ENCODE measurements around the gene LAMA2. TPM values are rescaled to one million over a fixed set of nuclear protein-coding genes. Genes with fewer than 3 reads are reported as not detected.
A peak's percentile ranks its signal among the peaks of the same experiment; 100 is the strongest.

The LAMA2 gene
- total RNA-seq, 1 donor from 2014 or later: 1.8 TPM

DNA sequence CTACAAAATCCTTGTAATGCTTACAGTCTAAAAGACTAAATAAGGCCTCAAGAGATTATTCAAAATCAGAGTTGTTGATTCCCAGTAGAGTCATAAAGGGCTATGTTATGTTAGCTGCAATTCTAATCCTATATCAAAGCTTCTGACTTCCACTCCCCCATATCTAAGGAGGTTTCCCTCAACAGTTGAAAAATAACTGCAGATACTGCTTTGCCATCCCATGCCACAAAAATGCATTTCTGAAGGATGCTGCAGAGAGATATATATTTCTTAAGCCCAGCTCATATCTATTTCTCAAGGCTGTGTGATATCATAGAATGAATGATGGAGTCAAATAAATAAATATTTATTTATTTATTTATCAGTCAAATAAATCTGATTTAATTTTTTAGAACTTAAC, 332.3 kb downstream of the LAMA2 start:
- H3K79me2 ChIP-seq (ENCODE audit: insufficient read depth, low read length): no peaks in the 10 kb centered on the region
- Mint-ChIP-seq H3K36me3 (ENCODE audit: low read depth, unreplicated experiment) (no peaks in the 10 kb centered on the region), H3K4me1 (ENCODE audit: low read depth, unreplicated experiment) (peaks cover 3% of the 10 kb centered on the region), H3K27me3 (ENCODE audit: low read depth, unreplicated experiment) (no peaks in the 10 kb centered on the region), H3K4me3 (ENCODE audit: unreplicated experiment) (no peak overlapping the region), H3K27ac (ENCODE audit: unreplicated experiment) (no peak overlapping the region), H3K9me3 (ENCODE audit: unreplicated experiment) (no peaks in the 10 kb centered on the region)
- no peak for DNase-seq (ENCODE audit: low read depth)
- no peaks in the 10 kb centered on the region for H4K20me1 ChIP-seq (ENCODE audit: insufficient read depth, low read length)
- H3K9ac ChIP-seq (ENCODE audit: low read length): no peak overlapping the region
- no peak overlapping the region for H3K4me2 ChIP-seq (ENCODE audit: low read length)
- no peak overlapping the region for H3K4me3 ChIP-seq (ENCODE audit: insufficient read depth, low read depth, low read length)
- FAIRE-seq: no peak
- no peaks in the 10 kb centered on the region for H3K9me3 ChIP-seq (ENCODE audit: insufficient read depth, low read depth, low read length)
- no peaks in the 10 kb centered on the region for H3K36me3 ChIP-seq (ENCODE audit: insufficient read depth, low read length)
- H3K27ac ChIP-seq (ENCODE audit: low read depth, low read length): no peak overlapping the region
- no peaks in the 10 kb centered on the region for H3K27me3 ChIP-seq (ENCODE audit: insufficient read depth, low read length)
- no peaks in the 10 kb centered on the region for H3K4me1 ChIP-seq (ENCODE audit: insufficient read depth, low read length)
- H2AFZ ChIP-seq (ENCODE audit: low read depth, low read length): no peak overlapping the region
- TF ChIP-seq, protein P1, sequence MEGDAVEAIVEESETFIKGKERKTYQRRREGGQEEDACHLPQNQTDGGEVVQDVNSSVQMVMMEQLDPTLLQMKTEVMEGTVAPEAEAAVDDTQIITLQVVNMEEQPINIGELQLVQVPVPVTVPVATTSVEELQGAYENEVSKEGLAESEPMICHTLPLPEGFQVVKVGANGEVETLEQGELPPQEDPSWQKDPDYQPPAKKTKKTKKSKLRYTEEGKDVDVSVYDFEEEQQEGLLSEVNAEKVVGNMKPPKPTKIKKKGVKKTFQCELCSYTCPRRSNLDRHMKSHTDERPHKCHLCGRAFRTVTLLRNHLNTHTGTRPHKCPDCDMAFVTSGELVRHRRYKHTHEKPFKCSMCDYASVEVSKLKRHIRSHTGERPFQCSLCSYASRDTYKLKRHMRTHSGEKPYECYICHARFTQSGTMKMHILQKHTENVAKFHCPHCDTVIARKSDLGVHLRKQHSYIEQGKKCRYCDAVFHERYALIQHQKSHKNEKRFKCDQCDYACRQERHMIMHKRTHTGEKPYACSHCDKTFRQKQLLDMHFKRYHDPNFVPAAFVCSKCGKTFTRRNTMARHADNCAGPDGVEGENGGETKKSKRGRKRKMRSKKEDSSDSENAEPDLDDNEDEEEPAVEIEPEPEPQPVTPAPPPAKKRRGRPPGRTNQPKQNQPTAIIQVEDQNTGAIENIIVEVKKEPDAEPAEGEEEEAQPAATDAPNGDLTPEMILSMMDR (IDR thresholded peaks at IDR 0.05; ENCODE audit: insufficient read depth, low read depth, low read length): no peak
- no peak for TF ChIP-seq EZH2 (IDR thresholded peaks at IDR 0.05; ENCODE audit: insufficient read depth, low read length)

DNA sequence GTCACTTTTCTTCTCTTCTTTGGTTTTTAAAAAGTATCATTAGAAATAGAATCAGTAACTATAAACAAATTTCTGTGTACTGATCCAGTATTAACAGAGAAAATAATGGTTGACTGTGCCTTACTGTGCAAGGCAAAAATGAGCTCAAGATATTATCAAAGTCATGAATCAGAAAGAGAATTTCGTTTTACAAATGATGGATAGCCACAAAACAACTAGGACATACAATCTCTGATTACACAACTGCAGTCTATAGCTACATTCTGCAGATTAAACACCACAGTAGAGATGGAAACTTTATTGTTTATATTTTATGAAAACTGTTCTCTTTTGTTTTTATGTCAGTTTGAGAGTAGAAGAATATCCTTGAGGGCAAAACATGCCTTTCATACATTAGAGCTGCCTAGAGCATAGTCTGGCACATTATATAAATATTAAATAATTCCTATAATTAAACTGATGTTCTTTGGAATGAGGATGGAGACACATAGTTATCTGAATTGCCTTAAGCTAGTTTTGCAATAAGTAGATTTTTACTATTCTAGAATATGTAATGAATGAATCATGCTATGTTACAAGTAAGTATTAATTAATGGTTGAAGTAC, 333.1 kb downstream of the LAMA2 start:
- Histone ChIP-seq H3K4me3 (ENCODE audit: insufficient read depth, low read depth, low read length) (no peak overlapping the region), H3K9me3 (ENCODE audit: insufficient read depth, low read depth, low read length) (no peaks in the 10 kb centered on the region), H2AFZ (ENCODE audit: low read depth, low read length) (no peak overlapping the region), H3K27ac (ENCODE audit: low read depth, low read length) (no peak overlapping the region), H3K4me1 (ENCODE audit: insufficient read depth, low read length) (no peaks in the 10 kb centered on the region), H3K27me3 (ENCODE audit: insufficient read depth, low read length) (no peaks in the 10 kb centered on the region), H3K9ac (ENCODE audit: low read length) (no peak overlapping the region), H4K20me1 (ENCODE audit: insufficient read depth, low read length) (no peaks in the 10 kb centered on the region), H3K36me3 (ENCODE audit: insufficient read depth, low read length) (no peaks in the 10 kb centered on the region), H3K79me2 (ENCODE audit: insufficient read depth, low read length) (no peaks in the 10 kb centered on the region), H3K4me2 (ENCODE audit: low read length) (no peak overlapping the region)
- Mint-ChIP-seq H3K36me3 (ENCODE audit: low read depth, unreplicated experiment) (no peaks in the 10 kb centered on the region), H3K9me3 (ENCODE audit: unreplicated experiment) (no peaks in the 10 kb centered on the region), H3K4me3 (ENCODE audit: unreplicated experiment) (no peak overlapping the region), H3K27me3 (ENCODE audit: low read depth, unreplicated experiment) (no peaks in the 10 kb centered on the region), H3K27ac (ENCODE audit: unreplicated experiment) (no peak overlapping the region), H3K4me1 (ENCODE audit: low read depth, unreplicated experiment) (peaks cover 3% of the 10 kb centered on the region)
- DNase-seq (ENCODE audit: low read depth) (no peak), FAIRE-seq (peak; percentile 20)
- TF ChIP-seq, protein P1 (IDR thresholded peaks at IDR 0.05; ENCODE audit: insufficient read depth, low read depth, low read length): no peak
- TF ChIP-seq EZH2 (IDR thresholded peaks at IDR 0.05; ENCODE audit: insufficient read depth, low read length): no peak

DNA sequence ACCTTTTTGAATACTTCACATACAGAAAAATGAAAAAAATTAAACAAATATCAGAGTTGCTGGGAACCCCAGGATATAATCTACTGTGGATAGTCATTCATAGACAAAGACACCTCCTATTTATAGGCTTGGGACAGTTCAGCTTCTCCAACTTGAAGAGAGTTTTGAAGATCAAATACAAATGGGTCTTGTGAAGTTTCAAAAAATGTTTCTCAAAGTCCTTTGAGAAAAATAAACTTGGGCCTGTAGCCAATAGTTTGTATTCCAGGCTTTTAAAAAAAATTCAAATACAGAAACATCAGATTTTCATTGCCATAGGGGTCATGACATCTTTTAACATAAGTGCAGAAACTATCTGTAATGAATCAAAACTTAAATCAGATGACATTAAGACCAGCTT, 334.8 kb downstream of the LAMA2 start:
- H3K9me3 Mint-ChIP-seq (ENCODE audit: unreplicated experiment): no peaks in the 10 kb centered on the region
- no peak overlapping the region for H3K27ac Mint-ChIP-seq (ENCODE audit: unreplicated experiment)
- no peaks in the 10 kb centered on the region for H3K27me3 Mint-ChIP-seq (ENCODE audit: low read depth, unreplicated experiment)
- H2AFZ ChIP-seq (ENCODE audit: low read depth, low read length): no peak overlapping the region
- no peaks in the 10 kb centered on the region for H3K36me3 Mint-ChIP-seq (ENCODE audit: low read depth, unreplicated experiment)
- no peak overlapping the region for H3K4me3 ChIP-seq (ENCODE audit: insufficient read depth, low read depth, low read length)
- no peaks in the 10 kb centered on the region for H3K27me3 ChIP-seq (ENCODE audit: insufficient read depth, low read length)
- no peak for FAIRE-seq
- no peak overlapping the region for H3K27ac ChIP-seq (ENCODE audit: low read depth, low read length)
- H3K79me2 ChIP-seq (ENCODE audit: insufficient read depth, low read length): no peaks in the 10 kb centered on the region
- TF ChIP-seq EZH2 (IDR thresholded peaks at IDR 0.05; ENCODE audit: insufficient read depth, low read length): no peak
- H3K4me1 ChIP-seq (ENCODE audit: insufficient read depth, low read length): no peaks in the 10 kb centered on the region
- no peaks in the 10 kb centered on the region for H3K4me1 Mint-ChIP-seq (ENCODE audit: low read depth, unreplicated experiment)
- H3K4me2 ChIP-seq (ENCODE audit: low read length): no peak overlapping the region
- no peak overlapping the region for H3K9ac ChIP-seq (ENCODE audit: low read length)
- no peaks in the 10 kb centered on the region for H4K20me1 ChIP-seq (ENCODE audit: insufficient read depth, low read length)
- no peak for DNase-seq (ENCODE audit: low read depth)
- H3K36me3 ChIP-seq (ENCODE audit: insufficient read depth, low read length): no peaks in the 10 kb centered on the region
- H3K9me3 ChIP-seq (ENCODE audit: insufficient read depth, low read depth, low read length): no peaks in the 10 kb centered on the region
- no peak overlapping the region for H3K4me3 Mint-ChIP-seq (ENCODE audit: unreplicated experiment)
